ENCODE data around the gene AGAP2. TPM values are rescaled to one million over a fixed set of nuclear protein-coding genes. Genes with fewer than 3 reads are reported as not detected.

The AGAP2 gene
- total RNA-seq, 4 donors from 2014 or later = 0.45 to 1.4 (median 1.3) TPM

DNA sequence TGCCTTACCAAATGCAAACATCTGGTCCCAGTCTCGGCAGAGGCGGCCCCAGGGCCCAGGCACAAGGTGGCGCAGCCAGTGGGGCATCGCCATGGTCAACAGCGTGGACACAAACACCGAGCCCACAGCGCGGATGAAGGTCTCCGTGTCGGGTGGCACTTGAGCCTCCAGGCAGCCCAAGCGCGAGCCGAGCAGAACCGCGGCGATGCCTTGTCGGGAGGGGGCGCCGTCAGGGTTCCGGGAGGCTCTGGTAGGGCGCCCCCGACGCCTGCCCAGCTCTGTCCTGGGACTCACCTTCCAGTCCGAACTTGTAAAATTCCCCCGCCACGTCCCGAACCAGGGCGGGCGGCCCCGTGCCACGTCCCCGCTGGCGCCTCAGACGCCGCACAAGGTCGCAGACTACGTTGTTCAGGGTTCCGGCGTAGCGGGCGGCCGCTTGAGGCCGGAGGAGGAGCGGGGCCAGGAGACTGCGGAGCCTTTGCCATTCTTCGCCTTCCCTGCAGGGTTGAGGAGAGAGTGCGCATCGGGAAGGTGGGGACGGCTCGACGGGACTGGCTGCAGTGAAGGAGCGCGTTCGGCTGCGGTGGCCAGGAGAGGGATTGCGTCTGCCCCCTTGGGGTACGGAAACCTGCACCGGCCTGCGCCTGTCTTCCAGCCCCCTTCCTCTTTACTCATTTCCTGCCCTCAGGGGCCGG lies 26.6 kb upstream of the AGAP2 start:
- DNase-seq (ENCODE audit: low spot score in 2 of 2) = no peak
- H3K27me3 ChIP-seq = peaks cover 37% of the 10 kb centered on the region
- no peaks in the 10 kb centered on the region for H3K9me3 ChIP-seq
- H3K36me3 ChIP-seq = peaks cover 24% of the 10 kb centered on the region
- peaks cover 27% of the 10 kb centered on the region for H3K4me1 ChIP-seq
- peak overlapping the region; percentile 48 for H3K4me3 ChIP-seq
- WGBS = 0% methylated on average over 13 of the region's 60 CpGs
- TF ChIP-seq POLR2A (IDR thresholded peaks at IDR 0.05) (no peak), POLR2AphosphoS5 (IDR thresholded peaks at IDR 0.05) (no peak), EP300 (IDR thresholded peaks at IDR 0.05) (no peak)
- TF ChIP-seq, protein P1, sequence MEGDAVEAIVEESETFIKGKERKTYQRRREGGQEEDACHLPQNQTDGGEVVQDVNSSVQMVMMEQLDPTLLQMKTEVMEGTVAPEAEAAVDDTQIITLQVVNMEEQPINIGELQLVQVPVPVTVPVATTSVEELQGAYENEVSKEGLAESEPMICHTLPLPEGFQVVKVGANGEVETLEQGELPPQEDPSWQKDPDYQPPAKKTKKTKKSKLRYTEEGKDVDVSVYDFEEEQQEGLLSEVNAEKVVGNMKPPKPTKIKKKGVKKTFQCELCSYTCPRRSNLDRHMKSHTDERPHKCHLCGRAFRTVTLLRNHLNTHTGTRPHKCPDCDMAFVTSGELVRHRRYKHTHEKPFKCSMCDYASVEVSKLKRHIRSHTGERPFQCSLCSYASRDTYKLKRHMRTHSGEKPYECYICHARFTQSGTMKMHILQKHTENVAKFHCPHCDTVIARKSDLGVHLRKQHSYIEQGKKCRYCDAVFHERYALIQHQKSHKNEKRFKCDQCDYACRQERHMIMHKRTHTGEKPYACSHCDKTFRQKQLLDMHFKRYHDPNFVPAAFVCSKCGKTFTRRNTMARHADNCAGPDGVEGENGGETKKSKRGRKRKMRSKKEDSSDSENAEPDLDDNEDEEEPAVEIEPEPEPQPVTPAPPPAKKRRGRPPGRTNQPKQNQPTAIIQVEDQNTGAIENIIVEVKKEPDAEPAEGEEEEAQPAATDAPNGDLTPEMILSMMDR (IDR thresholded peaks at IDR 0.05) = no peak
- no peak overlapping the region for H3K27ac ChIP-seq

DNA sequence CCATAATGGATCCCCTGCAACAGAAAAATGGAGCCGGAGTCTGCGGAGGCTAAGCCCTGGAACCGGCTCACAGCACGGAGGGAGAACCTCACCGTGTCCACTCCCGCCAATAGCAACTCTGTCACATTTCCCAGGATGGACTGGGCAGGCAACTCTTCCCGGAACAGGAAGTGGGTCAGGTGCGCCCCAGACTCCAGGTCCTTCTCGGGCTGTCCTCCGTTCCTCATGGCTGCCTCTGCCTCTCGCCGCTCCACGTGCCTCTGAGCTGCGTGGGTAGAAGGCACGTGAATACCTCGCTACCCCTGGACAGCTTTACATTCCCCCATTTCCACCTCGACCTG lies 26.1 kb upstream of the AGAP2 start:
- DNase-seq (ENCODE audit: low spot score in 2 of 2) = no peak
- Histone ChIP-seq H3K4me1 (peaks cover 27% of the 10 kb centered on the region), H3K9me3 (no peaks in the 10 kb centered on the region), H3K27me3 (peaks cover 37% of the 10 kb centered on the region), H3K36me3 (peaks cover 19% of the 10 kb centered on the region), H3K4me3 (peak overlapping the region; percentile 48), H3K27ac (no peak overlapping the region)
- 28% methylated on average over 13 of the region's 17 CpGs for WGBS
- no peak for TF ChIP-seq POLR2A (IDR thresholded peaks at IDR 0.05)
- TF ChIP-seq, protein P1 (IDR thresholded peaks at IDR 0.05) = no peak
- no peak for TF ChIP-seq EP300 (IDR thresholded peaks at IDR 0.05)
- no peak for TF ChIP-seq POLR2AphosphoS5 (IDR thresholded peaks at IDR 0.05)

DNA sequence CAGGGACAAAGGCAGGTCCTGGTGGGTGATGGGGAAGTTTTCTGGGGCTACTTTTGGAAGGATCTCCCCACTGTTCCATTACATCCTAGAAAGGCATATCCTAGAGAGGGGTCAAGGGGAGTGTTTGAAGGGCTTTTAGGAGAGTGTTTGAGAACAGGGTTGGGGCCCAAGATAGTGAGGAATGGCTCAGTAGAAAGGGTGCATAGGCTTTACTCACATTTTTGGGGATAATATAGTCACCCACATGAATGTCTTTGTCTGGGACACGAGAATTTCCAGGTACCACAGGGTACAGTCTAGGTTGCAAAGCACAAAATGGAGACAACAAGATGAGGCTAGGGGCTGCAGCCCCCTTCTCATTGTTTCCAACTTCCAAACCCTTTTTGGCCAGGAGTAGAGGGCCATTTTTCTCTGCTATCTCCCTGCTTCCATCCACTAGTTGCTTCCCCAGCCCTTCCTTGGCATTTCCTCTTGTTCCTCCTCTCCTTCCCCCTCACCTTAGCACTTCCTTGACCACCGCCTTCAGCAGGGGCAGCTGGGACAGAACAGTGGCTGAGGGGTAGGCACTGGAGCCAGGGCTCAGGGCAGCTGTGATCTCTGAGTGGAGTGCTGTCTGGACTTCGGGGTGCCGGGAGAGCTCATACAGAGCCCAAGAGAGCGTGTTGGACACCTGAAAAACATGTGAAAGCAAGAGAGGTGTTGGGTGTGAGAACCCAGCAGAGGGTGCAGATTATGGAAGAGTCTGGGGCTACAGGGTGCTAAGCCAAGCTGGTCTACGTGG lies 25.5 kb upstream of the AGAP2 start:
- H3K27me3 ChIP-seq = peaks cover 37% of the 10 kb centered on the region
- 86% methylated on average over 6 of the region's 6 CpGs for WGBS
- peak overlapping the region; percentile 48 for H3K4me3 ChIP-seq
- peaks cover 27% of the 10 kb centered on the region for H3K4me1 ChIP-seq
- no peak overlapping the region for H3K27ac ChIP-seq
- DNase-seq (ENCODE audit: low spot score in 2 of 2) = no peak
- peaks cover 15% of the 10 kb centered on the region for H3K36me3 ChIP-seq
- H3K9me3 ChIP-seq = no peaks in the 10 kb centered on the region
- TF ChIP-seq POLR2AphosphoS5 (IDR thresholded peaks at IDR 0.05) (no peak), POLR2A (IDR thresholded peaks at IDR 0.05) (no peak), EP300 (IDR thresholded peaks at IDR 0.05) (no peak)
- TF ChIP-seq, protein P1 (IDR thresholded peaks at IDR 0.05) = no peak

DNA sequence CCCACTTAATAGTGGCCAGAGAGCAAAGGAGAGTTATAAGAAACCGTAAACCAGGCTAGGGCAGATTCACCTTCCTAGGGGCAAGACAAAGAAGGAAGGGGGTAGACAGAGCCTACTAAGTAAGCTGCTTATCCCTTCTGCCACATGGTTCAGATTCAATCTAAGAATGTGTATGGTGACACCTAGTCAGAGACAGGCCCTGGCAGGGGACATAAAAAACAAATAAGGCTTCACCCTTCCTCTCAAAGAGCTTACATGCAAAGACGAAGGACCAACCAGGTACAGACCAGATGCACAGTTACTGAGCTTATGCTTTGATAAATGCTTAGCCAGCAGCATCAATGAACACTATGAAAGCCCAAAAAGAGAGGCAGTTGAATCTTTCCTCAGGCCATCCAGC lies 23.9 kb upstream of the AGAP2 start:
- Histone ChIP-seq H3K27ac (no peak overlapping the region), H3K4me3 (no peak overlapping the region), H3K9me3 (no peaks in the 10 kb centered on the region), H3K27me3 (peaks cover 37% of the 10 kb centered on the region), H3K36me3 (peaks cover 16% of the 10 kb centered on the region), H3K4me1 (peaks cover 27% of the 10 kb centered on the region)
- TF ChIP-seq, protein P1 (IDR thresholded peaks at IDR 0.05) = no peak
- TF ChIP-seq POLR2A (IDR thresholded peaks at IDR 0.05) (no peak), POLR2AphosphoS5 (IDR thresholded peaks at IDR 0.05) (no peak), EP300 (IDR thresholded peaks at IDR 0.05) (no peak)
- DNase-seq (ENCODE audit: low spot score in 2 of 2) = no peak
- 87% methylated on average over 2 of the region's 2 CpGs for WGBS

DNA sequence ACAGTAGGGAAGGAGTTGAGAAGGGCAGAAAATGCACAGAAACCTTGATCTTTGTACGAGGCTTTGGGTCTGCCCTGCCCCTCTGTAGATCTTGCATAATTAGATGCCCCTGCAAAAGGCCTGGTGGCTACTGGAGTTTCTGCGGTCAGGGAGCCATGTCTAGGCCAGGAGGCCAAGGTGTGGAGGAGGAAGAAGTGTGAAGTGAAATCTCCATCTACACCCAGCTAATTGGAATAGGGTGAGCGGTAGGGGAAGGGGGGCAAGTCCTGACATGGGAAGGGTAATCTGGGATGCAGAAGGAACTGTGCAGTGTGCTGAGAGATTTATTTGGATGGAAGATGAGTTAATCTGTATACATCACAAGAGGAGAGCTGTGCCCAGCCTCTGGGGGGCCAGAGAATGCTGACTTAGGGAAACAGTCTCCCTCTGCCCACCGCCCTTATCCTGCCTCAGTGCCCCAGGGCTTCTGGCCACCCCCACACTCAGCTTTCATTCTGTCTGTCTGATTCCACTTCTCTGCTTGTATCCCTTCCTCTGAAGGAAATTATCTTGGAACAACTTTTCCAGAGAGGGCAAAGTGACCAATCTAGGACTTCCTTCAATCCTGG lies 23.0 kb upstream of the AGAP2 start:
- WGBS = 95% methylated on average over 4 of the region's 4 CpGs
- Histone ChIP-seq H3K4me1 (peaks cover 24% of the 10 kb centered on the region), H3K9me3 (no peaks in the 10 kb centered on the region), H3K4me3 (no peak overlapping the region), H3K27ac (no peak overlapping the region), H3K36me3 (peaks cover 16% of the 10 kb centered on the region), H3K27me3 (peaks cover 34% of the 10 kb centered on the region)
- DNase-seq (ENCODE audit: low spot score in 2 of 2) = no peak
- TF ChIP-seq, protein P1 (IDR thresholded peaks at IDR 0.05) = no peak
- no peak for TF ChIP-seq POLR2AphosphoS5 (IDR thresholded peaks at IDR 0.05)
- TF ChIP-seq POLR2A (IDR thresholded peaks at IDR 0.05) = no peak
- no peak for TF ChIP-seq EP300 (IDR thresholded peaks at IDR 0.05)
